HepG2 (cell line): ENCODE data around the gene LYZL1. TPM values are rescaled to one million over a fixed set of nuclear protein-coding genes. Genes with fewer than 3 reads are reported as not detected.

ENCODE experiments used
- ATAC-seq: fragments of 200-7000 bp; cut with Tn5 transposase; 3 replicates; pipeline ENCODE4 v1.9.1; 2020; ENCODE audit warnings: mild to moderate bottlenecking, moderate library complexity
- BruUV-seq: library from RNA; stranded (reverse); fragments of 400-500 nt; replicated peaks from 2 replicates; lab custom pipeline; 2021; lab: Mats Ljungman, UMichigan
- CTCF ChIA-PET: fragments of 300-600 bp; formaldehyde crosslinking; extraction: SDS; loops from one replicate; lab custom pipeline; 2021; ENCODE audit warnings: low total read pairs, inconsistent platforms, low intra/inter-chr PET ratio; lab: Yijun Ruan, JAX
- POLR2A ChIA-PET: fragments of 350-600 bp; sonication (Branson Sonifier 250); formaldehyde crosslinking; loops from one replicate; lab custom pipeline; 2020; ENCODE audit warnings: antibody characterized with exemption, inconsistent platforms; lab: Yijun Ruan, JAX
- DNase-seq: peaks from one replicate; pipeline ENCODE4 v3.0.0-alpha.2; 2015; ENCODE audit warnings: low spot score
- FAIRE-seq: peaks from 3 replicates; lab custom pipeline; 2011; peaks lifted over from hg19 to GRCh38; lab: Jason Lieb, UNC
- H2AFZ ChIP-seq: one replicate; pipeline ENCODE4 v1.6.1; 2011; ENCODE audit warnings: low read length, inconsistent platforms
- H3K27ac ChIP-seq: fragments of 300-600 bp; 3 replicates; pipeline ENCODE4 v1.8.0; 2011; ENCODE audit warnings: mixed run types, mild to moderate bottlenecking, mixed read lengths, low read length, inconsistent platforms; ENCODE audit not compliant: insufficient read depth; ENCODE audit errors: extremely low read length
- H3K27me3 ChIP-seq, 2 experiments: fragments of 200-600 bp in 1 of 2; 2 replicates in 1 of 2; 3 replicates in 1 of 2; pipeline versions ENCODE4 v1.6.0 to v1.8.0; 2011; ENCODE audit warnings: low read length in 2 of 2, mild to moderate bottlenecking in 2 of 2, moderate library complexity in 2 of 2, inconsistent platforms in 1 of 2; ENCODE audit not compliant: insufficient read depth in 2 of 2, control insufficient read depth in 1 of 2
- H3K36me3 ChIP-seq, 2 experiments: fragments of 200-600 bp in 1 of 2; replicated peaks in 1 of 2; 2 replicates in 1 of 2; 3 replicates in 1 of 2; pipeline versions ENCODE4 v1.5.1 to v1.8.0; 2011; ENCODE audit warnings: low read length in 2 of 2, inconsistent platforms in 1 of 2; ENCODE audit not compliant: insufficient read depth in 2 of 2, control insufficient read depth in 1 of 2
- H3K4me1 ChIP-seq: 2 replicates; pipeline ENCODE4 v1.5.1; 2012; ENCODE audit warnings: low read length, inconsistent platforms; ENCODE audit not compliant: insufficient read depth
- H3K4me2 ChIP-seq: 2 replicates; pipeline ENCODE4 v1.6.0; 2011; ENCODE audit warnings: low read depth, low read length, inconsistent platforms
- H3K4me3 ChIP-seq, 3 experiments: fragments of 200-600 bp in 1 of 3; sonication (generic), shearing (Covaris generic) in 1 of 3; replicated peaks in 1 of 3; 2 replicates each; pipeline ENCODE4 v1.5.1; 2011 to 2016; ENCODE audit warnings: low read length in 3 of 3, inconsistent platforms in 2 of 3, low read depth in 2 of 3, mild to moderate bottlenecking in 2 of 3, control low read depth in 1 of 3, mixed read lengths in 1 of 3; ENCODE audit not compliant: insufficient read depth in 1 of 3
- H3K79me2 ChIP-seq: one replicate; pipeline ENCODE4 v1.6.1; 2011; ENCODE audit warnings: low read length, inconsistent platforms; ENCODE audit not compliant: insufficient read depth
- H3K9ac ChIP-seq: 2 replicates; pipeline ENCODE4 v1.6.0; 2011; ENCODE audit warnings: mild to moderate bottlenecking, low read depth, low read length, inconsistent platforms; ENCODE audit not compliant: insufficient read depth
- H3K9me3 ChIP-seq: 2 replicates; pipeline ENCODE4 v1.5.1; 2012; ENCODE audit warnings: mild to moderate bottlenecking, low read length
- H4K20me1 ChIP-seq: 2 replicates; pipeline ENCODE4 v1.6.0; 2011; ENCODE audit warnings: inconsistent platforms, mild to moderate bottlenecking, low read length, moderate library complexity; ENCODE audit not compliant: insufficient read depth
- AHR ChIP-seq: IDR thresholded peaks from 2 replicates; pipeline ENCODE4 v1.6.1; 2018; ENCODE audit warnings: missing genetic modification reagents, missing compliant biosample characterization
- ATF3 ChIP-seq: sonication (generic); formaldehyde crosslinking; IDR thresholded peaks from 2 replicates; pipeline ENCODE4 v1.4.0; 2020; ENCODE audit warnings: missing genetic modification reagents
- DR1 ChIP-seq: sonication (generic); formaldehyde crosslinking; IDR thresholded peaks from 2 replicates; pipeline ENCODE4 v1.8.0; 2021; ENCODE audit warnings: mild to moderate bottlenecking, missing genetic modification reagents, inconsistent platforms
- GPN1 ChIP-seq: sonication (generic); formaldehyde crosslinking; IDR thresholded peaks from 2 replicates; pipeline ENCODE4 v1.5.1; 2020; ENCODE audit warnings: missing genetic modification reagents, borderline replicate concordance
- HNRNPUL1 ChIP-seq: fragments of 200-400 bp; formaldehyde crosslinking; IDR thresholded peaks from 2 replicates; pipeline ENCODE4 v1.6.1; 2017; ENCODE audit warnings: low read depth, mild to moderate bottlenecking, low read length, moderate library complexity
- PRPF4 ChIP-seq: fragments of 200-400 bp; formaldehyde crosslinking; IDR thresholded peaks from 2 replicates; pipeline ENCODE4 v1.6.1; 2016; ENCODE audit warnings: low read length, low read depth; ENCODE audit not compliant: poor library complexity, severe bottlenecking
- TBX2 ChIP-seq: sonication (generic); formaldehyde crosslinking; IDR thresholded peaks from 2 replicates; pipeline ENCODE4 v1.5.0; 2020; ENCODE audit warnings: missing genetic modification reagents, mild to moderate bottlenecking, borderline replicate concordance
- TOPORS ChIP-seq: sonication (generic); formaldehyde crosslinking; IDR thresholded peaks from 2 replicates; pipeline ENCODE4 v1.8.0; 2023; ENCODE audit warnings: mild to moderate bottlenecking, missing genetic modification reagents
- U2AF2 ChIP-seq: fragments of 200-400 bp; formaldehyde crosslinking; IDR thresholded peaks from 2 replicates; pipeline ENCODE4 v1.6.1; 2017; ENCODE audit warnings: low read depth, mild to moderate bottlenecking, low read length
- ZBTB3 ChIP-seq: sonication (generic); formaldehyde crosslinking; IDR thresholded peaks from 2 replicates; pipeline ENCODE4 v1.4.0; 2020; ENCODE audit warnings: low read depth, mild to moderate bottlenecking, moderate library complexity, missing genetic modification reagents, borderline replicate concordance
- ZBTB38 ChIP-seq: sonication (generic); formaldehyde crosslinking; IDR thresholded peaks from 2 replicates; pipeline ENCODE4 v1.5.1; 2020; ENCODE audit warnings: mild to moderate bottlenecking, missing genetic modification reagents
- ZNF619 ChIP-seq: sonication (generic); formaldehyde crosslinking; IDR thresholded peaks from 2 replicates; pipeline ENCODE4 v1.4.0; 2020; ENCODE audit warnings: mild to moderate bottlenecking, missing genetic modification reagents
- in situ Hi-C: cut with HindIII; loops from 2 replicates; pipeline ENCODE4 v1.10.0; 2017; ENCODE audit warnings: low pct_unique_long_range_greater_than_20kb; ENCODE audit not compliant: extremely low pct_ligation_motif_present
- intact Hi-C: fragments of 100-400 bp; cut with micrococcal nuclease; formaldehyde crosslinking; loops from one replicate; pipeline ENCODE4 v1.10.0; 2022; ENCODE audit not compliant: unreplicated experiment
- polyA plus RNA-seq, 8 experiments: library from polyadenylated mRNA; depleted of rRNA in 3 of 8; stranded (reverse) in 7 of 8; unstranded in 1 of 8; fragments of >200 nt; fragmentation: Illumina TruSeq in 4 of 8; extraction: Trizol in 4 of 8; gene quantifications; 2 replicates each; pipeline versions ENCODE4 v1.2.1 to v1.2.3, GENCODE V29; 2011 to 2016; ENCODE audit warnings: low read depth in 4 of 8, missing spikeins in 1 of 8, mixed read lengths in 1 of 8; ENCODE audit not compliant: insufficient read depth in 1 of 8
- total RNA-seq, 5 experiments: library from RNA; depleted of rRNA; stranded (reverse); fragments of >200 nt; fragmentation: Illumina TruSeq; extraction: Trizol; gene quantifications; 2 replicates each; pipeline ENCODE4 v1.2.3, GENCODE V29; 2016; ENCODE audit warnings: low read depth in 1 of 5

The LYZL1 gene
- total and polyA plus RNA-seq, 2 of the 13 experiments (the other 11 are each of a cell fraction or from before 2014, with no cell fraction given): not detected

GRCh38 chr10:29248158-29248557 is 40.7 kb upstream of the LYZL1 start:
- no peaks in the 10 kb centered on the region for H3K79me2 ChIP-seq
- H3K36me3 ChIP-seq: no peaks in the 10 kb centered on the region
- H4K20me1 ChIP-seq: no peaks in the 10 kb centered on the region
- in situ Hi-C loops: loop anchor here (10.0 kb wide), 1 partner anchor 127 kb away; no protein-coding TSS in a partner anchor
- no peak overlapping the region for H3K9ac ChIP-seq
- intact Hi-C loops: no loop called here
- CTCF ChIA-PET: no interaction called here
- TF ChIP-seq GPN1 (CRISPR knock-in tag) (no peak), TBX2 (CRISPR knock-in tag) (no peak), ZBTB3 (CRISPR knock-in tag) (no peak), TOPORS (CRISPR knock-in tag) (no peak), ZNF619 (CRISPR knock-in tag) (no peak), AHR (CRISPR knock-in tag) (no peak), HNRNPUL1 (no peak), U2AF2 (no peak), ATF3 (no peak), DR1 (no peak), ZBTB38 (no peak), PRPF4 (no peak)
- no peak overlapping the region for H3K4me3 ChIP-seq
- H3K9me3 ChIP-seq: no peaks in the 10 kb centered on the region
- no TSS peak for BruUV-seq
- POLR2A ChIA-PET: no interaction called here
- H2AFZ ChIP-seq: no peak overlapping the region
- no peaks in the 10 kb centered on the region; a peak in 1 of 5 replicates for H3K27me3 ChIP-seq
- no peak for DNase-seq
- no peak overlapping the region for H3K4me2 ChIP-seq
- H3K27ac ChIP-seq: no peak overlapping the region
- FAIRE-seq: no peak
- ATAC-seq: no peak
- H3K4me1 ChIP-seq: no peaks in the 10 kb centered on the region
